SK-N-SH treated with all-trans-retinoic acid at 6 μM for 48 hours (cell line): ENCODE data around the gene ZNF391.

Experiments
- ATAC-seq: fragments of 200-7000 bp; cut with Tn5 transposase; 3 replicates; pipeline ENCODE4 v1.9.1; 2020; ENCODE audit warnings: mild to moderate bottlenecking, moderate library complexity
- ARNTL ChIP-seq: fragments of 450-650 bp; formaldehyde crosslinking; IDR thresholded peaks from 2 replicates; pipeline ENCODE4 v1.5.0; 2020; ENCODE audit warnings: low read depth, mild to moderate bottlenecking, moderate library complexity, borderline replicate concordance
- BACH2 ChIP-seq: fragments of 250-450 bp; sonication (Bioruptor Pico); IDR thresholded peaks from 2 replicates; pipeline ENCODE4 v1.9.0; 2021; ENCODE audit warnings: mild to moderate bottlenecking, borderline replicate concordance
- CSDC2 ChIP-seq: fragments of 250-450 bp; sonication (Bioruptor Pico); IDR thresholded peaks from 2 replicates; pipeline ENCODE4 v1.5.0; 2020; ENCODE audit warnings: mild to moderate bottlenecking, moderate library complexity
- CSRNP3 ChIP-seq: fragments of 250-450 bp; sonication (Bioruptor Pico); IDR thresholded peaks from 2 replicates; pipeline ENCODE4 v1.5.1; 2021; ENCODE audit warnings: mild to moderate bottlenecking, moderate library complexity
- ESRRG ChIP-seq: fragments of 250-450 bp; sonication (Bioruptor Pico); IDR thresholded peaks from 2 replicates; pipeline ENCODE4 v1.6.1; 2021; ENCODE audit warnings: mild to moderate bottlenecking
- GLIS3 ChIP-seq: fragments of 250-450 bp; sonication (Bioruptor Pico); IDR thresholded peaks from 2 replicates; pipeline ENCODE4 v1.5.0; 2020; ENCODE audit warnings: mild to moderate bottlenecking, moderate library complexity
- ISL1 ChIP-seq: fragments of 250-450 bp; sonication (Bioruptor Pico); IDR thresholded peaks from 2 replicates; pipeline ENCODE4 v2.1.2; 2022; ENCODE audit warnings: mild to moderate bottlenecking, moderate library complexity
- OSR1 ChIP-seq: fragments of 250-450 bp; sonication (Bioruptor Pico); IDR thresholded peaks from 2 replicates; pipeline ENCODE4 v1.8.0; 2022; ENCODE audit warnings: moderate library complexity, mild to moderate bottlenecking, inconsistent platforms
- PATZ1 ChIP-seq: fragments of 250-450 bp; sonication (Bioruptor Pico); IDR thresholded peaks from 2 replicates; pipeline ENCODE4 v1.8.0; 2020; ENCODE audit warnings: mild to moderate bottlenecking, moderate library complexity, borderline replicate concordance
- POU6F1 ChIP-seq: fragments of 250-450 bp; sonication (Bioruptor Pico); IDR thresholded peaks from 2 replicates; pipeline ENCODE4 v1.8.0; 2021; ENCODE audit warnings: low read depth, mild to moderate bottlenecking, moderate library complexity, borderline replicate concordance
- PPARA ChIP-seq: fragments of 250-450 bp; sonication (Bioruptor Pico); IDR thresholded peaks from 2 replicates; pipeline ENCODE4 v1.5.0; 2020; ENCODE audit warnings: mild to moderate bottlenecking, borderline replicate concordance
- RARB ChIP-seq: fragments of 250-450 bp; sonication (Bioruptor Pico); IDR thresholded peaks from 2 replicates; pipeline ENCODE4 v1.8.0; 2021; ENCODE audit warnings: mild to moderate bottlenecking, moderate library complexity
- TCF4 ChIP-seq: fragments of 250-450 bp; sonication (Bioruptor Pico); IDR thresholded peaks from 2 replicates; pipeline ENCODE4 v1.8.0; 2021; ENCODE audit warnings: mild to moderate bottlenecking, moderate library complexity, borderline replicate concordance
- TOX ChIP-seq: fragments of 250-450 bp; sonication (Bioruptor Pico); IDR thresholded peaks from 2 replicates; pipeline ENCODE4 v1.8.0; 2021; ENCODE audit warnings: mild to moderate bottlenecking, moderate library complexity, borderline replicate concordance
- TSHZ2 ChIP-seq: fragments of 250-450 bp; sonication (Bioruptor Pico); IDR thresholded peaks from 2 replicates; pipeline ENCODE4 v1.5.0; 2020; ENCODE audit warnings: mild to moderate bottlenecking, moderate library complexity
- ZC3H10 ChIP-seq: fragments of 250-450 bp; sonication (Bioruptor Pico); IDR thresholded peaks from 2 replicates; pipeline ENCODE4 v1.5.1; 2021; ENCODE audit warnings: mild to moderate bottlenecking, moderate library complexity
- ZFP3 ChIP-seq: fragments of 250-450 bp; sonication (Bioruptor Pico); IDR thresholded peaks from 2 replicates; pipeline ENCODE4 v1.5.0; 2020; ENCODE audit warnings: mild to moderate bottlenecking, moderate library complexity
- ZFP30 ChIP-seq: fragments of 450-650 bp; formaldehyde crosslinking; IDR thresholded peaks from 2 replicates; pipeline ENCODE4 v1.5.0; 2022; ENCODE audit warnings: mild to moderate bottlenecking, moderate library complexity
- ZNF565 ChIP-seq: fragments of 450-650 bp; formaldehyde crosslinking; conservative IDR thresholded peaks from 2 replicates; pipeline ENCODE4 v1.5.0; 2020; ENCODE audit warnings: low read depth, mild to moderate bottlenecking, moderate library complexity
- ZNF70 ChIP-seq: fragments of 450-650 bp; formaldehyde crosslinking; IDR thresholded peaks from 2 replicates; pipeline ENCODE4 v1.5.0; 2020; ENCODE audit warnings: mild to moderate bottlenecking, moderate library complexity
- ZNF8 ChIP-seq: fragments of 450-650 bp; formaldehyde crosslinking; IDR thresholded peaks from 2 replicates; pipeline ENCODE4 v1.5.0; 2020; ENCODE audit warnings: mild to moderate bottlenecking, moderate library complexity

The ZNF391 gene

GRCh38 chr6:27358786-27359185 lies 29.8 kb upstream of the ZNF391 start:
- no peak for ATAC-seq
- TF ChIP-seq ISL1 (CRISPR knock-in tag) = no peak
- TF ChIP-seq GLIS3 = no peak
- TF ChIP-seq TOX (CRISPR knock-in tag) = no peak
- TF ChIP-seq POU6F1 = no peak
- no peak for TF ChIP-seq ESRRG
- TF ChIP-seq OSR1 = no peak
- TF ChIP-seq PATZ1 (CRISPR knock-in tag) = no peak
- no peak for TF ChIP-seq CSRNP3 (CRISPR knock-in tag)
- no peak for TF ChIP-seq ZNF8
- TF ChIP-seq PPARA = no peak
- TF ChIP-seq ZNF565 (CRISPR knock-in tag) = no peak
- TF ChIP-seq, all 23 proteins: peak for 0

- TF ChIP-seq PPARA (no peak), CSDC2 (CRISPR knock-in tag) (no peak), ZC3H10 (CRISPR knock-in tag) (no peak), PATZ1 (CRISPR knock-in tag) (no peak), ZFP30 (CRISPR knock-in tag) (no peak), GLIS3 (no peak), OSR1 (no peak), ZNF565 (CRISPR knock-in tag) (no peak), POU6F1 (no peak), ZNF70 (no peak), ARNTL (CRISPR knock-in tag) (no peak), ZFP3 (CRISPR knock-in tag) (no peak), ZNF8 (no peak), BACH2 (CRISPR knock-in tag) (no peak), TOX (CRISPR knock-in tag) (no peak), RARB (CRISPR knock-in tag) (no peak), TCF4 (no peak), TSHZ2 (no peak)
- no peak for ATAC-seq
These were observed 29.3 kb upstream of the ZNF391 start for GRCh38 chr6:27359231-27359630.
